ENCODE data around the gene GBE1.

DNA sequence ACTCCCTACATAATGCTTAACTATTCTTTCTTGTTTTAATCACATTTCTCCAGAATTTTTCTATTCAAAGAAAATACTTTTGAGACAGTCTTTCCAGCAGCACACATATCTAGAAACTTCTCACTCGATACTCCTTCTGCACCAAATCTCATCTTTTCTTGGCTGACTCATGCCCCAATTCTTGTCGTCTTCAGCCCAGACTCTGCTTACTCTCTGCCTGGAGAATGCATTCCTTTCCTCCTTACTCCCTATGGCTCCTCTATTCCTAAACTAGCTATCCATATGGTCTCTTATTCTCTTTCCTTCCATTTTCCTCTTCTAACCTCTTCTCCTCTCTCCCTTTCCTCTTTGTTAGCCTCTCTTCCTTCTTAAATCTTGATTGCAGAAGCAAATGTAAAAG is 158.7 kb downstream of the GBE1 start:
- TF ChIP-seq NFIC (IDR thresholded peaks at IDR 0.05; ENCODE audit: borderline replicate concordance) (no peak), TCF12 (IDR thresholded peaks at IDR 0.05) (no peak), CTCF (IDR thresholded peaks at IDR 0.05) (no peak), EZH2phosphoT487 (IDR thresholded peaks at IDR 0.05; ENCODE audit: borderline replicate concordance, low read depth) (no peak)
- TF ChIP-seq, protein P1, sequence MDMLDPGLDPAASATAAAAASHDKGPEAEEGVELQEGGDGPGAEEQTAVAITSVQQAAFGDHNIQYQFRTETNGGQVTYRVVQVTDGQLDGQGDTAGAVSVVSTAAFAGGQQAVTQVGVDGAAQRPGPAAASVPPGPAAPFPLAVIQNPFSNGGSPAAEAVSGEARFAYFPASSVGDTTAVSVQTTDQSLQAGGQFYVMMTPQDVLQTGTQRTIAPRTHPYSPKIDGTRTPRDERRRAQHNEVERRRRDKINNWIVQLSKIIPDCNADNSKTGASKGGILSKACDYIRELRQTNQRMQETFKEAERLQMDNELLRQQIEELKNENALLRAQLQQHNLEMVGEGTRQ (IDR thresholded peaks at IDR 0.05; ENCODE audit: borderline replicate concordance, low read depth, low read length) = no peak
